HG02610 (cell line): ENCODE results near the gene CCDC146.
"Not testable (repeated sequence)": the region's sequence is repeated elsewhere in the genome, so short reads cannot be mapped to it uniquely, and the experiment has no call there.

ENCODE experiments used
- ATAC-seq: cut with Tn5 transposase; IDR thresholded peaks from one replicate; pipeline ENCODE4 v1.9.1; 2021; ENCODE audit warnings: mild to moderate bottlenecking, moderate library complexity; ENCODE audit not compliant: unreplicated experiment

Gene CCDC146

GRCh38 chr7:77326131-77326530, 203.7 kb downstream of the CCDC146 start:
- ATAC-seq = peak; percentile 45

GRCh38 chr7:77327067-77327931, 204.9 kb downstream of the CCDC146 start:
- ATAC-seq = no peak

GRCh38 chr7:77327932-77328628, 205.7 kb downstream of the CCDC146 start:
- no peak for ATAC-seq

DNA sequence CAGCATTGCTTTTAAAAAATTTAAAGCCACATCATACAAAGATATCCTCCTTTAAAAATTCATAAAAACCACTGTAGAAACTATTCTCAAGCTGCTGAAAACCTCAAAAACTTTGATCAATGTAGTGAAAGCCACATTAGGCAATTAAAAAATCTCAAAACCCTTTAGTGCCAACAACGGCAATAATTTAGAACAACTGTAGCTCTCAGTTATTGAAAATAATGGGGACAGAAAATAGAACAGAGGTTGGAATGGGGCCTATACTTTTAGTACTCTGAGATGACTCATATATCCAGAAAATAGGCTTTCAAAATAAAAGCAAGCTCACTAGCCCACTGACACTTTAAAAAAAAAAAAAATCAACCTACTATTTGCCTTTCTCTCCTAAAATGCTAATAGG, 206.3 kb downstream of the CCDC146 start:
- ATAC-seq = no peak

DNA sequence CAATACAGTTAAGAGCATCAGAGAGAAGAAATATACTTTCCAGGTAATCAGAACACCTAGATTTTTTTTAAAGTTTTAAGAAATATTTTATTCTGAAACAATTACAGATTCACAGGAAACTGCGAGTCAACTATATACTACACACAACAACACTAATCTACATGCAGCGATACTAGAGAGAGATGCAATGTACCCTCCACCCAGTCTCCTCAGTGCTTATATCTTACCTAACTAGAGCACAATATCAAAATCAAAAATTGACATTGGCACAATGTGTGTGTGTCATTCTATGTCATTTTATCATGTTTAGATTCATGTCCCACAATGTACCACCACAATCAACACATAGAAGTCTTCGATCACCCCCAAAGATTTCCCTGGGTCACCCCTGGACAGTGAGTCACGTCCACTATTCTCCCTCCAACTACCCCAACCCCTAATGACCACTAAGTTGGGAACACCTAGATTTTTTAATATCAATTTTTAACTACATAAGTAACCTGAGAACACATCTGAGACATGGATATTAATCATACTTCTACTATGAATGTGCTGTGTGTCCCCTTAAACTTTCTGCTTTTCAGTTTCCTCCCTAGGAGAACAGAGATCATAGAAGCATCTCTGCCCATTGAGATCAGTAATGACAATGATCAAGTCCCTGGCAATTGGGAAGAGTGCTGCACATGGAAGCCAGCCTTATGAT, 207.2 kb downstream of the CCDC146 start:
- ATAC-seq = peak; percentile 28

DNA sequence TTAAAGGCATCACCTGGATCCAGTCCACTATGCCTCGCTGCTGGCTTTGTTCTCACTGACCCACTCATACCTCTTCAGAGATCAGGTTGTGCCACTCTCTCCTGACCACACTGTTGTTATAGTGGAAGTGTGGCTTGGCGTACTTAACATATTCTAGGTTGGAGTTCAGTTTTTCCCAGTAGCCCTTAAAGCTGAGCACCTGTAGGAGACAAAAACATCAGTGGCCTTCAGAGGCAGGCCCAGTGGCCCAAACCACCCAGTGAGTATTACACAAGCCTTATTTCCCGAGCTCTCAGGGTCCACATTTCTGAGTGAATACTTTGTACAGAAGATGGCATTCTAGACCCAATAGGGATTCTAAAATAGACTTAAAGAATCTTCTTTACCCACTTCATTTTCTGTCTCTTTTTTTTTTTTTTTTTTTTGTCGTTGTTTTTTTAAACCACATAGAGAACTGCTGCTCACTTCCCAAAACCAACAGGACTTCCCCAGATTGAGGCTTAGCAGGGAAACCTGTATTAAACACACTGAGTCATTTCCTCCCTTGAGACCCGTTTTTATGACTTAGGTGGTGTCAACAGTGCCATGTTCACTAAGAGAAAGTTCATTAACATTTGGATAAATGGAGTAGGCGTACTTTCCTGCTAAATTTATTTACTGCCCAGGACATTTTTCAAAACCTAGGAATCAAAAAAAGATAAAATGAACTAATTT, 207.9 kb downstream of the CCDC146 start:
- peak; percentile 53 for ATAC-seq

DNA sequence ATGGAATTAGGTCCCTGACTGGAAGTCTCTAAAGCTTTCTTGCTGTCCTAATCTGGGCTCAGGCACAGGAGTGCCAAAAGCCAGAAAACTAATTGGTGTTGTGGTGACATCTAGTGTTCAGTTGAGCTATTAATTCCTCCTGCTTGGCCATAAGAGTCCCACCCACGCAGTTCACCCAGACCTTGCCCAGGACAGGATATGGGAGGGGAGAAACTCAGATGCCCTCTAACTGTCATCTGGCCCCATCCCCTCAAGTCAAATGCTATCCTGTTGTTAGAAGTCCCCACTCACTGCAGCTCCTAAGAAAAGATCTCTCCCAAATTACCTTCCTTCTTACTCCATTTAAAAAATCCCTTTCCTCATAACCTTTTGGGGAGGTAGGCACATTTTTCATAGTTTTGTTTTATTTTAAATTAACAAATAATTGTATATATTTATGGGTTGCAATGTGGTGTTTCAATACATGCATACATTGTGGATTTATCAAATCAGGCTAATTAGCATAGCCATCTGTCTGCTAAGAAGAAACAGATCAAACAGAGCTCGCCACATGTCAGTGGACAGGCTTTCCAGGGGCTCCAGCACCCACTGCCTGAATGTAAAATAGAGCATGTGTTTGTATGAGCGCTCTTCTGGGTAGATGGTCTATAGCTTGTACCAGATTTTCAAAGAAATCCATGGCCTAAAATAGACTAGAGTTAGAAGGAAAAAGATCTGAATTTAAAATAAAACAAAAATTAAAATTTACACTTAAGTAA, 209.7 kb downstream of the CCDC146 start:
- ATAC-seq = peak; percentile 66

- not testable (repeated sequence) for ATAC-seq
Measured at GRCh38 chr7:77334039-77334438, 211.6 kb downstream of the CCDC146 start.

GRCh38 chr7:77335581-77335980, 213.2 kb downstream of the CCDC146 start:
- no peak for ATAC-seq

GRCh38 chr7:77337456-77337990, 215.1 kb downstream of the CCDC146 start:
- no peak for ATAC-seq

DNA sequence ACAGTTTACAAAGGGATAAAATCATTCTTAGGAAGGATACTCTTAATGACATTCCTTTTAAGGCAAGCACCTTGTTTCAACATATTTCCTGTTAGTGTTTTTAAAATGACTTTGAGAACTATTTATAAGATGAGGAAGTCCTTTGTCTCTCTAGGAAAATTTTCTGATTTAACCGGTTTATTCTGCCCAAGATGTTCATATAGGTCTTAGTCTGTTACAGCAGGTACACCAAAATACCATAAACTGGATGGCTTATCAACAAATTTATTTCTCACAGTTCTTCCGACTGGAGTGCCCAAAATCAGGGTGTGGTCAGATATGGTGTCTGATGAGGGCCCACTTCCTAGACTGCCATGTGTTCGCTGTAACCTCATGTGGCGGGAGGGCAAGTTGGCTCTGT, 215.8 kb downstream of the CCDC146 start:
- ATAC-seq = no peak

DNA sequence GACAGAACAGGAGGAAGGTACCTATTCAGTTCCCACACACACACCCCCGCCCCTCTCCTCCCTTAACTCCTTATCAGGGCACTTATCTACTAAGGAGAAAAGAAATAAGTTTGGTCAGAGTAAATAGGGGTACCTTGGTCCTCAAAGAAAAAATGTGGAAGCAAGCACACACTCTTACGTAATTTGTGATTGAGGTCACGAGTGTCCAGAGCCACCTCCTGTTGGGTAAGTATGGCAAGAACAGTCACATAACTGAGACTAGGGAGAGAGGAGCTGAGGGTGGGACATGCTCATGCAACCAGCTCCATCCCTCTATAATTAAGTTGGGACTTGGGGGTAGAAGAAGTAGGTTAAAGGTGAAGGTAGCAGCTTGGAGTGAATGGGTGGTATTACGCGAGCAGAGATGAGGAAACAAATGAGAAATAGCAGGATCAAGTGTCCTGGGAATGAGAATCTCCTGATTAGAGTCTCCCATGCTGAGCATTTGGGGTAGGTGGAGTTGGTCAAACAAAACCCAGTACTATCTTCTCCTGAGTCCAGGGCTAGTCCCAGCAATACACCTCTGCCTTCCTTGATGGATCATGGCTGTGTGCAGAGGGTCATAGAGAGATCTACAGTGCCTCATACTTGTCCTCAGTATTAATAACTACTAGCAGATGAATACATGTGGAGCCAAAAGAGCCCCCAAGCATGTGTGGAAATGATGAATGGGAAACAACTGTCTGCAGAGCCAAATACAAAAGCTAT, 216.6 kb downstream of the CCDC146 start:
- ATAC-seq = no peak

- ATAC-seq = no peak
Measured at GRCh38 chr7:77339726-77340125, 217.3 kb downstream of the CCDC146 start.
